ENCODE data around the gene PRXL2A.
"Not testable (repeated sequence)": the region's sequence is repeated elsewhere in the genome, so short reads cannot be mapped to it uniquely, and the experiment has no call there.

The PRXL2A gene, protein sequence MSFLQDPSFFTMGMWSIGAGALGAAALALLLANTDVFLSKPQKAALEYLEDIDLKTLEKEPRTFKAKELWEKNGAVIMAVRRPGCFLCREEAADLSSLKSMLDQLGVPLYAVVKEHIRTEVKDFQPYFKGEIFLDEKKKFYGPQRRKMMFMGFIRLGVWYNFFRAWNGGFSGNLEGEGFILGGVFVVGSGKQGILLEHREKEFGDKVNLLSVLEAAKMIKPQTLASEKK

DNA sequence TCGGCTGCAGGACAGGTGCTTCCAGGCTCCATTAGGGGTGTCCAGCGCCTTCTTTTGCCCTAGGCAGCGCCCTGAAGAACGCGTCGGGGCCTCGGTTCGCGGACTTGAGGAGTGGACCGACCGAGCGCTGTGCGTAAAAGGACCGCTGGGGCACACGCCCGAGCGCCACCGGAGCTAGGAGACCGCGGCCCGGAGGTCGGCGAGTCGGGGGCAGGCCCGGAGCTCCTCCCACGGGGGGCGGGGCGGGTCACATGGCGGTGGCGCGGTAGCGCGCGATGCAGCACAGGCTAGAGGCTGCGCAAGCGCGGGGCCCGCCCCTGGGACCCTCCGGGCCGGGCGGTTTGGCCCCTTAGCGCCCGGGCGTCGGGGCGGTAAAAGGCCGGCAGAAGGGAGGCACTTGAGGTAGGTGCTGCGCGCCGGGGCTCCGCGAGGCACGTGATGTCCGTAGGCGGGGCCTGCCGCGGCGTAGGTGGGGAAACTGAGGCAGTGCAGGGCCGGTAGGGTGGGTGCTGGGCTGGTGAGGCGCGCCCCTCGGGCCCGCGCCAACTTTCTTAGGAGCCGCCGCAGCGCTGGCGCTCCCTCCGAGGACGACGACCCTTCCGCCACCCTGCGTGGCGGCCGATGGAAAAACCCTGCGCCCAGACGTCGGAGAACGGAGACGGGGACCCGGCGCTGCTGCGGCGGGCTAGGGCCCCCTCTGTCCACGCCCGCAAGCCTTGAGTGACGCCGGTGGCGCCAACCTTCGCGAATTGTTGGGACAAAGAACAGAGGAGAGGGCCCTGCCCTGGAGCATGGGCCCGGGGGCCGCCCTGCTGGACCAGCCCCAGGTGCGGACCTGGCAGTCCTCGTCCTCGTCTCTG is at the start of gene PRXL2A:
PRXL2A (plus strand) TSS at position 310 of the 860 bp plus-strand sequence. CDS start 11,917 bp downstream, outside the sequence.
- peak; percentile 46 for DNase-seq (ENCODE audit: low read depth)
- H3K4me3 ChIP-seq (ENCODE audit: low read depth, low read length): peak within 1 kb of the TSS; percentile 80
- TF ChIP-seq, protein P1, sequence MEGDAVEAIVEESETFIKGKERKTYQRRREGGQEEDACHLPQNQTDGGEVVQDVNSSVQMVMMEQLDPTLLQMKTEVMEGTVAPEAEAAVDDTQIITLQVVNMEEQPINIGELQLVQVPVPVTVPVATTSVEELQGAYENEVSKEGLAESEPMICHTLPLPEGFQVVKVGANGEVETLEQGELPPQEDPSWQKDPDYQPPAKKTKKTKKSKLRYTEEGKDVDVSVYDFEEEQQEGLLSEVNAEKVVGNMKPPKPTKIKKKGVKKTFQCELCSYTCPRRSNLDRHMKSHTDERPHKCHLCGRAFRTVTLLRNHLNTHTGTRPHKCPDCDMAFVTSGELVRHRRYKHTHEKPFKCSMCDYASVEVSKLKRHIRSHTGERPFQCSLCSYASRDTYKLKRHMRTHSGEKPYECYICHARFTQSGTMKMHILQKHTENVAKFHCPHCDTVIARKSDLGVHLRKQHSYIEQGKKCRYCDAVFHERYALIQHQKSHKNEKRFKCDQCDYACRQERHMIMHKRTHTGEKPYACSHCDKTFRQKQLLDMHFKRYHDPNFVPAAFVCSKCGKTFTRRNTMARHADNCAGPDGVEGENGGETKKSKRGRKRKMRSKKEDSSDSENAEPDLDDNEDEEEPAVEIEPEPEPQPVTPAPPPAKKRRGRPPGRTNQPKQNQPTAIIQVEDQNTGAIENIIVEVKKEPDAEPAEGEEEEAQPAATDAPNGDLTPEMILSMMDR (conservative IDR thresholded peaks at IDR 0.05; ENCODE audit: low read depth, low read length): no peak

DNA sequence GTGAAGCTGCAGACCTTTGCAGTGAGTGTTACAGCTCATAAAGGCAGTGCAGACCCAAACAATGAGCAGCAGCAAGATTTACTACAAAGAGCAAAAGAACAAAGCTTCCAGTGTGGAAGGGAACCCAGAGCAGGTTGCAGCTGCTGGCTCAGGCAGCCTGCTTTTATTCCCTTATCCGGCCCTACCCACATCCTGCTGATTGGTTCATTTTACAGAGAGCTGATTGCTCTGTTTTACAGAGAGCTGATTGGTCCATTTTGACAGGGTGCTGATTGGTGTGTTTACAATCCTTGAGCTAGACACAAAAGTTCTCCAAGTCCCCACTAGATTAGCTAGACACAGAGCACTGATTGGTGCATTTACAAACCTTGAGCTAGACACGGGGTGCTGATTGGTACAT is 49.4 kb upstream of the PRXL2A start:
- H3K4me3 ChIP-seq (ENCODE audit: low read depth, low read length); DNase-seq (ENCODE audit: low read depth): not testable (repeated sequence)

DNA sequence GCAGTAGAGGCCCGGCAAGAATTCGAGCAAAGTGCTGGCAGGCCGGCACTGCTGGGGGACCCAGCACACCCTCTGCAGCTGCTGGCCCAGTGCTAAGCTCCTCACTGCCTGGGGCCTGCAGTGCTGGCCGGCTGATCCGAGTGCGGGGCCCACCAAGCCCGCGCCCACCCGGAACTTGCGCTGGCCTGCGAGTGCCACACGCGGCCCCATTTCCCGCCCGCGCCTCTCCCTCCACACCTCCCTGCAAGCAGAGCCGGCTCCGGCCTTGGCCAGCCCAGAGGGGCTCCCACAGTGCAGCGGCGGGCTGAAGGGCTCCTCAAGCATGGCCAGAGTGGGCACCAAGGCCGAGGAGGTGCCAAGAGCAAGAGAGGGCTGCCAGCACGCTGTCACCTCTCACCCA is 48.7 kb upstream of the PRXL2A start:
- TF ChIP-seq, protein P1 (conservative IDR thresholded peaks at IDR 0.05; ENCODE audit: low read depth, low read length): no peak
- no peak overlapping the region for H3K4me3 ChIP-seq (ENCODE audit: low read depth, low read length)

DNA sequence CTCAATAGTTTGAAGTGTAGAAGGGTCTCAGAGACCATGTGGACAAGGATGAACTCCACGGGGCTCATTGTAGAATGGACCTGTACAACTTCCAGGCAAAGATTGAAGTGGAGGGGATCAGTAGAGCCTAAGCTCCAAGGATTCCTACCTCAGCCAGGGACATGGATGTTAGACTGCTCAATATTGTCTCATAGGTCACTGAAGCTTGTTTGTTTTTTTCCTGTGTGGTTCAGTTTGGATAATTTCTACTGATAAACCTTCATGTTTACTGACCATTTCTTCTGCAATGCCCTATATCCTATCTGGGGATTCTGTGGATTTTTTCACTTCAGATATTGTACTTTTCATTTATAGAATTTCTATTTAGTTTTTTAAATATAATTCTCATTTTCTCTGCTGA is 42.8 kb upstream of the PRXL2A start:
- TF ChIP-seq, protein P1 (conservative IDR thresholded peaks at IDR 0.05; ENCODE audit: low read depth, low read length): no peak
- no peak for DNase-seq (ENCODE audit: low read depth)

More for the DNA sequence above, 48.7 kb upstream of the PRXL2A start:
- no peak for DNase-seq (ENCODE audit: low read depth)

DNA sequence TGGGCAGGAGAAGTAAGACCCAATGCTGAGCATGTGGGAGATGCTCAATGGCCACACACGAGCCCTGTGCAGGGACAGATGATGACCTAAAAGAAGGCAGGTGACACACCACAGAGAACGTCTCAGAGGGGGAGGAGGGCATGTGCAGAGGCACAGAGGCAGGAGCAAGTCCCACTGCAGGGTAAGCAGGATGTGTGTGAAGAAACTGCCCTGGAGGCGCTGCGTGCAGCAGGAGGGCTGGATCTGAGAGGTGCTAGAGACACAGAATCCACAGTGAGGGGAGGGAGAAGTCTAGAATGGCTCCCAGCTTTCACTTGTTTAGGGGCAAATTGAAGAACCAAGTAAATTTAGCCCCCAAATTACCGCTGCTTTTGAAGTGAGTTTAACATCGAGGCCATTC is 36.9 kb upstream of the PRXL2A start:
- TF ChIP-seq, protein P1 (conservative IDR thresholded peaks at IDR 0.05; ENCODE audit: low read depth, low read length): no peak
- H3K4me3 ChIP-seq (ENCODE audit: low read depth, low read length): no peak overlapping the region
- DNase-seq (ENCODE audit: low read depth): no peak

More for the DNA sequence above, 42.8 kb upstream of the PRXL2A start:
- H3K4me3 ChIP-seq (ENCODE audit: low read depth, low read length): no peak overlapping the region

DNA sequence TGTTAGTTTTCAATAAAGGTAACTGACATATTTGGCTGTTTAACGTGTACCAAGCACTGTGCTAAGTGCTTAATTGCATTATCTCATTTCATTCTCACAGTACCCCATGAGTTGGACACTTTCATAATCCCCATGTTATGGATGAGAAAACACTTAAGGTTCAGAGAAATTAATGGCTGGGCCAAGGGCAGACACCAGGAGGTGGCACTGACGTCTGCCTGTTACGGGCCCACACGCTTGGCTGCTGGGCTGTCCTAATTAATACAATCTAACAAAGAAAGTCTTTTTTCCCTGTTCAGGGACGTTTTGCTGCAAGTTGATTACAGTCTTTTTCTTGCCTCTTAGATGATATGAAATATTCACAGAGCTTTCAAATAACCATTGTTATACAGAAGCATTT is 35.7 kb upstream of the PRXL2A start:
- H3K4me3 ChIP-seq (ENCODE audit: low read depth, low read length): no peak overlapping the region
- DNase-seq (ENCODE audit: low read depth): no peak
- TF ChIP-seq, protein P1 (conservative IDR thresholded peaks at IDR 0.05; ENCODE audit: low read depth, low read length): no peak

DNA sequence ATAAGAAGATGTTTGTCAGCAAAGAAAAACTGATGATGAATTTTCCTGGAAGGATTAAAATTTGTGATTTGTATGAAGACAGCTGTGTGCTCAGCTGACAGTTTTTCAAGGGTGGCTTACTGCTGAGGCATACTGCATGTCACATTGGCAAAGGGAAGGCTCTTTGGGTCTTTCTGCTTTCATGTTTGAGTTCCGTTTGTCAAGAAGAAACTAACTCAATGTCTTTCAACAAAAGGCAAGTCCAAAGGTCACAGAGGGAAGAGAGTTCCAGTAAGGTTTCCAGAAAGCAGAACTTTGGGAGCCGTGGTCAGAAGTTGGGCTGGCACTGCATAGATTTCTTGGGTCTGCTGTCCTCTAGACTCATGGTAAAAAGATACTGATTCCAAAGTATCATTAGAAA is 34.8 kb upstream of the PRXL2A start:
- TF ChIP-seq, protein P1 (conservative IDR thresholded peaks at IDR 0.05; ENCODE audit: low read depth, low read length): no peak
- DNase-seq (ENCODE audit: low read depth): no peak
- H3K4me3 ChIP-seq (ENCODE audit: low read depth, low read length): no peak overlapping the region

All from choroid plexus epithelial cell (primary cell).